Hepatocyte (in vitro differentiated cells): Measurements from ENCODE around the gene PPM1L. TPM values are rescaled to one million over a fixed set of nuclear protein-coding genes. Genes with fewer than 3 reads are reported as not detected.

Source experiments
- DNase-seq: peaks from one replicate; pipeline ENCODE4 v3.0.0-alpha.2; 2016; ENCODE audit warnings: low spot score
- H2AFZ ChIP-seq: fragments of 200-600 bp; sonication (generic); 2 replicates; pipeline ENCODE4 v1.6.0; 2016; ENCODE audit warnings: antibody characterized with exemption, mild to moderate bottlenecking
- H3K27ac ChIP-seq: fragments of 200-600 bp; sonication (generic); 2 replicates; pipeline ENCODE4 v1.5.1; 2016; ENCODE audit warnings: mild to moderate bottlenecking
- H3K27me3 ChIP-seq: fragments of 200-600 bp; sonication (generic); 2 replicates; pipeline ENCODE4 v1.6.1; 2016
- H3K36me3 ChIP-seq: fragments of 200-600 bp; sonication (generic); replicated peaks from 2 replicates; pipeline ENCODE4 v1.5.1; 2016; ENCODE audit warnings: low read depth; ENCODE audit not compliant: insufficient read depth
- H3K4me1 ChIP-seq: fragments of 200-600 bp; sonication (generic); 2 replicates; pipeline ENCODE4 v1.5.1; 2016; ENCODE audit warnings: mild to moderate bottlenecking, moderate library complexity; ENCODE audit not compliant: insufficient read depth
- H3K4me2 ChIP-seq: fragments of 200-600 bp; sonication (generic); 2 replicates; pipeline ENCODE4 v1.6.0; 2016
- H3K4me3 ChIP-seq: fragments of 200-600 bp; sonication (generic); 2 replicates; pipeline ENCODE4 v1.5.1; 2016; ENCODE audit warnings: mild to moderate bottlenecking
- H3K79me2 ChIP-seq: fragments of 200-600 bp; sonication (generic); 2 replicates; pipeline ENCODE4 v1.6.0; 2017; ENCODE audit warnings: mild to moderate bottlenecking
- H3K9me2 ChIP-seq: fragments of 200-600 bp; sonication (generic); replicated peaks from 2 replicates; pipeline ENCODE4 v1.6.0; 2017; ENCODE audit warnings: mild to moderate bottlenecking; ENCODE audit not compliant: insufficient read depth
- H3K9me3 ChIP-seq: fragments of 200-600 bp; sonication (generic); 2 replicates; pipeline ENCODE4 v1.5.1; 2016; ENCODE audit warnings: low read depth, mild to moderate bottlenecking
- H4K20me1 ChIP-seq: fragments of 200-600 bp; sonication (generic); 2 replicates; pipeline ENCODE4 v1.6.0; 2016; ENCODE audit warnings: mild to moderate bottlenecking; ENCODE audit not compliant: insufficient read depth, poor library complexity, severe bottlenecking
- CTCF ChIP-seq: fragments of 200-600 bp; sonication (generic); IDR thresholded peaks from 2 replicates; pipeline ENCODE4 v1.5.1; 2016; ENCODE audit warnings: antibody characterized with exemption, mild to moderate bottlenecking; ENCODE audit not compliant: poor library complexity
- EZH2 ChIP-seq: fragments of 200-600 bp; sonication (generic); IDR thresholded peaks from 2 replicates; pipeline ENCODE4 v1.6.1; 2016; ENCODE audit warnings: antibody characterized with exemption, mild to moderate bottlenecking, borderline replicate concordance
- EZH2phosphoT487 ChIP-seq: fragments of 200-600 bp; sonication (generic); IDR thresholded peaks from one replicate; pipeline ENCODE4 v1.6.1; 2018; ENCODE audit warnings: antibody characterized with exemption, mild to moderate bottlenecking, low read depth, moderate library complexity; ENCODE audit not compliant: unreplicated experiment, severe bottlenecking
- WGBS: methylation state at CpG from one replicate; pipeline ENCODE4 v1.1.6; 2016; ENCODE audit warnings: low lambda C conversion rate; ENCODE audit errors: missing lambda C conversion rate; 5-methylcytosine and 5-hydroxymethylcytosine counted together
- polyA plus RNA-seq: library from polyadenylated mRNA; unstranded; fragments of >200 nt; fragmentation: Nextera tagmentation; extraction: Ambion mirVana; gene quantifications from 2 replicates; pipeline ENCODE4 v1.2.1, GENCODE V29; 2016
- total RNA-seq: library from RNA; depleted of rRNA; stranded (reverse); fragments of >200 nt; gene quantifications from 2 replicates; pipeline ENCODE4 v1.2.3, GENCODE V29; 2014

The PPM1L gene
- total and polyA plus RNA-seq, 2 experiments from 2014 or later = 5.1 to 13.1 TPM

- 94% methylated on average over 4 of the region's 4 CpGs for WGBS
- TF ChIP-seq EZH2phosphoT487 (no peak), CTCF (no peak), EZH2 (no peak)
- peaks cover 4% of the 10 kb centered on the region for H3K4me1 ChIP-seq
Measured at GRCh38 chr3:160781402-160781801, 25.4 kb downstream of the PPM1L start.

GRCh38 chr3:160781863-160782262 is 25.8 kb downstream of the PPM1L start:
- TF ChIP-seq CTCF (no peak), EZH2 (no peak), EZH2phosphoT487 (no peak)
- H3K79me2 ChIP-seq = peaks cover 6% of the 10 kb centered on the region
- no peak overlapping the region for H2AFZ ChIP-seq
- no peak overlapping the region for H3K4me3 ChIP-seq
- H3K27ac ChIP-seq = no peak overlapping the region
- no peaks in the 10 kb centered on the region for H3K36me3 ChIP-seq
- 88% methylated on average over 3 of the region's 3 CpGs for WGBS
- DNase-seq = no peak
- H4K20me1 ChIP-seq = no peaks in the 10 kb centered on the region
- no peak overlapping the region for H3K4me2 ChIP-seq
- H3K4me1 ChIP-seq = peaks cover 4% of the 10 kb centered on the region
- no peaks in the 10 kb centered on the region for H3K9me3 ChIP-seq
- H3K27me3 ChIP-seq = no peaks in the 10 kb centered on the region
- no peaks in the 10 kb centered on the region for H3K9me2 ChIP-seq

More at GRCh38 chr3:160781402-160781801, 25.4 kb downstream of the PPM1L start:
- Histone ChIP-seq H3K4me2 (no peak overlapping the region), H3K27ac (no peak overlapping the region), H3K36me3 (no peaks in the 10 kb centered on the region), H2AFZ (no peak overlapping the region), H3K4me3 (no peak overlapping the region), H4K20me1 (no peaks in the 10 kb centered on the region), H3K79me2 (peaks cover 6% of the 10 kb centered on the region), H3K9me3 (no peaks in the 10 kb centered on the region), H3K27me3 (no peaks in the 10 kb centered on the region), H3K9me2 (no peaks in the 10 kb centered on the region)
- no peak for DNase-seq

GRCh38 chr3:160784853-160785252 is 28.8 kb downstream of the PPM1L start:
- Histone ChIP-seq H2AFZ (no peak overlapping the region), H3K4me3 (no peak overlapping the region), H3K36me3 (no peaks in the 10 kb centered on the region), H4K20me1 (no peaks in the 10 kb centered on the region), H3K4me2 (peak overlapping the region; percentile 27), H3K9me2 (no peaks in the 10 kb centered on the region), H3K27me3 (no peaks in the 10 kb centered on the region), H3K4me1 (no peaks in the 10 kb centered on the region), H3K79me2 (peaks cover 17% of the 10 kb centered on the region), H3K27ac (peak overlapping the region; percentile 35), H3K9me3 (no peaks in the 10 kb centered on the region)
- TF ChIP-seq EZH2phosphoT487 (no peak), CTCF (no peak)
- peak; percentile 30 for DNase-seq

GRCh38 chr3:160790726-160791125 is 34.7 kb downstream of the PPM1L start:
- DNase-seq = no peak
- Histone ChIP-seq H3K79me2 (peaks cover 19% of the 10 kb centered on the region), H3K4me1 (no peaks in the 10 kb centered on the region), H2AFZ (no peak overlapping the region), H3K9me2 (no peaks in the 10 kb centered on the region), H3K27me3 (peaks cover 7% of the 10 kb centered on the region), H3K4me3 (no peak overlapping the region), H3K4me2 (no peak overlapping the region), H3K36me3 (no peaks in the 10 kb centered on the region), H4K20me1 (no peaks in the 10 kb centered on the region), H3K9me3 (no peaks in the 10 kb centered on the region), H3K27ac (no peak overlapping the region)
- 55% methylated on average over 2 of the region's 2 CpGs for WGBS
- TF ChIP-seq CTCF (no peak), EZH2 (no peak), EZH2phosphoT487 (no peak)
